Chondrocyte (in vitro differentiated cells): ENCODE data around the gene MICALL2. TPM values are rescaled to one million over a fixed set of nuclear protein-coding genes. Genes with fewer than 3 reads are reported as not detected.

ENCODE experiments used
- DNase-seq: peaks from one replicate; pipeline ENCODE4 v3.0.0; 2021; ENCODE audit warnings: mixed read lengths, low spot score
- H3K27ac Mint-ChIP-seq: one replicate; pipeline ENCODE4 v1.8.0; 2021; ENCODE audit warnings: mild to moderate bottlenecking, moderate library complexity, mixed read lengths; ENCODE audit not compliant: unreplicated experiment
- H3K27me3 Mint-ChIP-seq: 2 replicates; pipeline ENCODE4 v1.8.0; 2021; ENCODE audit warnings: low read depth, mixed read lengths
- H3K36me3 Mint-ChIP-seq: 2 replicates; pipeline ENCODE4 v1.8.0; 2021; ENCODE audit warnings: low read depth, mixed read lengths
- H3K4me1 Mint-ChIP-seq: 2 replicates; pipeline ENCODE4 v1.8.0; 2021; ENCODE audit warnings: low read depth, mild to moderate bottlenecking, mixed read lengths
- H3K4me3 Mint-ChIP-seq: one replicate; pipeline ENCODE4 v1.8.0; 2021; ENCODE audit warnings: mild to moderate bottlenecking, moderate library complexity, mixed read lengths; ENCODE audit not compliant: unreplicated experiment
- H3K9me3 Mint-ChIP-seq: 2 replicates; pipeline ENCODE4 v1.8.0; 2021; ENCODE audit warnings: low read depth, mixed read lengths
- CTCF ChIP-seq: fragments of 200-600 bp; sonication (generic); IDR thresholded peaks from 2 replicates; pipeline ENCODE4 v1.5.0; 2021; ENCODE audit warnings: antibody characterized with exemption, mild to moderate bottlenecking, moderate library complexity
- total RNA-seq: library from RNA; stranded (reverse); gene quantifications from 3 replicates; pipeline ENCODE4 v1.2.1, GENCODE V29; 2021

MICALL2 gene
- total RNA-seq, 1 donor from 2014 or later, result 44.5 TPM

- H3K4me3 Mint-ChIP-seq, result no peak overlapping the region
- H3K27ac Mint-ChIP-seq, result no peak overlapping the region
- no peak for DNase-seq
- H3K9me3 Mint-ChIP-seq, result no peaks in the 10 kb centered on the region
- no peaks in the 10 kb centered on the region for H3K27me3 Mint-ChIP-seq
- no peak for TF ChIP-seq CTCF
- no peaks in the 10 kb centered on the region for H3K4me1 Mint-ChIP-seq
- H3K36me3 Mint-ChIP-seq, result peaks cover 30% of the 10 kb centered on the region
Observed at GRCh38 chr7:1486571-1486970, 27.3 kb upstream of the MICALL2 start.

- Mint-ChIP-seq H3K36me3 (peaks cover 22% of the 10 kb centered on the region), H3K9me3 (no peaks in the 10 kb centered on the region), H3K4me3 (no peak overlapping the region), H3K4me1 (no peaks in the 10 kb centered on the region), H3K27ac (no peak overlapping the region), H3K27me3 (no peaks in the 10 kb centered on the region)
- no peak for DNase-seq
- no peak for TF ChIP-seq CTCF
Observed at GRCh38 chr7:1485156-1485555, 25.9 kb upstream of the MICALL2 start.

GRCh38 chr7:1484569-1484968 is 25.3 kb upstream of the MICALL2 start:
- Mint-ChIP-seq H3K36me3 (peaks cover 22% of the 10 kb centered on the region), H3K27me3 (no peaks in the 10 kb centered on the region), H3K4me3 (no peak overlapping the region), H3K4me1 (no peaks in the 10 kb centered on the region), H3K27ac (no peak overlapping the region), H3K9me3 (no peaks in the 10 kb centered on the region)
- TF ChIP-seq CTCF, result no peak
- no peak for DNase-seq

- no peak overlapping the region for H3K27ac Mint-ChIP-seq
- H3K9me3 Mint-ChIP-seq, result no peaks in the 10 kb centered on the region
- no peak for DNase-seq
- no peaks in the 10 kb centered on the region for H3K4me1 Mint-ChIP-seq
- H3K36me3 Mint-ChIP-seq, result peaks cover 22% of the 10 kb centered on the region
- no peaks in the 10 kb centered on the region for H3K27me3 Mint-ChIP-seq
- no peak for TF ChIP-seq CTCF
- no peak overlapping the region for H3K4me3 Mint-ChIP-seq
Observed at GRCh38 chr7:1483536-1484505, 24.6 kb upstream of the MICALL2 start.

- Mint-ChIP-seq H3K4me3 (no peak overlapping the region), H3K27me3 (no peaks in the 10 kb centered on the region), H3K4me1 (no peaks in the 10 kb centered on the region), H3K9me3 (no peaks in the 10 kb centered on the region), H3K36me3 (peaks cover 15% of the 10 kb centered on the region), H3K27ac (no peak overlapping the region)
- no peak for TF ChIP-seq CTCF
- no peak for DNase-seq
Observed at GRCh38 chr7:1483079-1483478, 23.8 kb upstream of the MICALL2 start.
